ENCODE results near the gene ELOVL1. TPM values are rescaled to one million over a fixed set of nuclear protein-coding genes. Genes with fewer than 3 reads are reported as not detected.
A peak's percentile ranks its signal among the peaks of the same experiment; 100 is the strongest.

Gene ELOVL1
- total and polyA plus RNA-seq, 2 of the 13 experiments (the other 11 are each of a cell fraction or from before 2014, with no cell fraction given) = 55.2 to 77.4 TPM

GRCh38 chr1:43313771-43314170 is 54.0 kb downstream of the ELOVL1 start (continued):
- TF ChIP-seq ZNF800 (CRISPR knock-in tag; IDR thresholded peaks at IDR 0.05) (no peak), CHD2 (IDR thresholded peaks at IDR 0.05; ENCODE audit: low read depth, low read length) (no peak), FOXK1 (CRISPR knock-in tag; IDR thresholded peaks at IDR 0.05; ENCODE audit: borderline replicate concordance, low read depth) (peak; percentile 68; the same call in 1 of the 2 replicates), PBX2 (CRISPR knock-in tag; IDR thresholded peaks at IDR 0.05) (no peak), ZNF777 (CRISPR knock-in tag; IDR thresholded peaks at IDR 0.05) (no peak), ZBTB7B (CRISPR knock-in tag; IDR thresholded peaks at IDR 0.05) (no peak), MED1 (CRISPR knock-in tag; IDR thresholded peaks at IDR 0.05) (0 out of 2 replicates have a peak, but pooled peaks have one; percentile 23), PHF8 (CRISPR knock-in tag; IDR thresholded peaks at IDR 0.05) (no peak), ZFP37 (CRISPR knock-in tag; IDR thresholded peaks at IDR 0.05; ENCODE audit: borderline replicate concordance) (no peak), ZNF101 (CRISPR knock-in tag; IDR thresholded peaks at IDR 0.05; ENCODE audit: borderline replicate concordance, low read depth) (no peak), ZSCAN21 (CRISPR knock-in tag; IDR thresholded peaks at IDR 0.05; ENCODE audit: borderline replicate concordance) (no peak), ZNF333 (CRISPR knock-in tag; IDR thresholded peaks at IDR 0.05; ENCODE audit: borderline replicate concordance) (no peak), ARNT2 (CRISPR knock-in tag; IDR thresholded peaks at IDR 0.05; ENCODE audit: low read depth) (no peak), ETV6 (CRISPR knock-in tag; conservative IDR thresholded peaks at IDR 0.05) (no peak), NCOA5 (CRISPR knock-in tag; IDR thresholded peaks at IDR 0.05) (no peak), CAMTA2 (CRISPR knock-in tag; IDR thresholded peaks at IDR 0.05; ENCODE audit: borderline replicate concordance) (no peak), SAP130 (CRISPR knock-in tag; IDR thresholded peaks at IDR 0.05; ENCODE audit: low read depth) (0 out of 2 replicates have a peak, but pooled peaks have one; percentile 12), NFIB (CRISPR knock-in tag; IDR thresholded peaks at IDR 0.05; ENCODE audit: borderline replicate concordance) (no peak), LRRFIP1 (CRISPR knock-in tag; conservative IDR thresholded peaks at IDR 0.05) (no peak), NR2F6 (IDR thresholded peaks at IDR 0.05) (peak; percentile 48), NR2F6 (CRISPR knock-in tag; IDR thresholded peaks at IDR 0.05) (peak; percentile 63; the same call in 1 of the 2 replicates), ZNF703 (CRISPR knock-in tag; IDR thresholded peaks at IDR 0.05; ENCODE audit: borderline replicate concordance) (no peak), NFRKB (IDR thresholded peaks at IDR 0.05) (no peak), PATZ1 (CRISPR knock-in tag; IDR thresholded peaks at IDR 0.05) (no peak), ZBTB20 (CRISPR knock-in tag; IDR thresholded peaks at IDR 0.05; ENCODE audit: borderline replicate concordance, low read depth) (no peak), NFE2 (CRISPR knock-in tag; IDR thresholded peaks at IDR 0.05) (no peak)
